Activated CD8-positive, alpha-beta memory T cell treated with anti-CD3 and anti-CD28 coated beads for 24 hours (primary cell): Measurements from ENCODE around the gene NCKAP5.
"Not testable (repeated sequence)": the region's sequence is repeated elsewhere in the genome, so short reads cannot be mapped to it uniquely, and the experiment has no call there.

Experiments used
- DNase-seq: peaks from one replicate; pipeline ENCODE4 v3.0.0-alpha.2; 2020

NCKAP5 gene

GRCh38 chr2:133248264-133248663, 320.0 kb downstream of the NCKAP5 start:
- no peak for DNase-seq

DNA sequence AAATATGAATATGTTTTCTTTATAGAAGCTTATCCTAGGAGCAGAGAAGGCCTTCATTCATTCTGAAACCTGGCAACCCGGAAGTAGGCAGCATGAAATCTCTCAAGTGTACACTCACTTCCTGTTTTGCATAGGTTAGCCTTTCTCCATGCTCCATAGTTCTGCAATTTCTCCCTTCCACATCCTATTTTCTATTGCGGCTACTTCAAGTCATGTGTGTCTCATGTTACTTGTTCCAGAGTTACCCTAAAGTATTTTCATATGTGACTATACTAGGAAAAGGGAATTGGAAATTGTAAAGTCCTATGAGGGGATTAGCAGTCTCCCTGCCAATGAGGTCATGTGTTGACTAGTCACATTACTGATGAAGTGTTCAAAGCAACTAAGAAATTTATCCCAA, 320.6 kb downstream of the NCKAP5 start:
- DNase-seq, result no peak

GRCh38 chr2:133241224-133241571, 327.1 kb downstream of the NCKAP5 start:
- no peak for DNase-seq

DNA sequence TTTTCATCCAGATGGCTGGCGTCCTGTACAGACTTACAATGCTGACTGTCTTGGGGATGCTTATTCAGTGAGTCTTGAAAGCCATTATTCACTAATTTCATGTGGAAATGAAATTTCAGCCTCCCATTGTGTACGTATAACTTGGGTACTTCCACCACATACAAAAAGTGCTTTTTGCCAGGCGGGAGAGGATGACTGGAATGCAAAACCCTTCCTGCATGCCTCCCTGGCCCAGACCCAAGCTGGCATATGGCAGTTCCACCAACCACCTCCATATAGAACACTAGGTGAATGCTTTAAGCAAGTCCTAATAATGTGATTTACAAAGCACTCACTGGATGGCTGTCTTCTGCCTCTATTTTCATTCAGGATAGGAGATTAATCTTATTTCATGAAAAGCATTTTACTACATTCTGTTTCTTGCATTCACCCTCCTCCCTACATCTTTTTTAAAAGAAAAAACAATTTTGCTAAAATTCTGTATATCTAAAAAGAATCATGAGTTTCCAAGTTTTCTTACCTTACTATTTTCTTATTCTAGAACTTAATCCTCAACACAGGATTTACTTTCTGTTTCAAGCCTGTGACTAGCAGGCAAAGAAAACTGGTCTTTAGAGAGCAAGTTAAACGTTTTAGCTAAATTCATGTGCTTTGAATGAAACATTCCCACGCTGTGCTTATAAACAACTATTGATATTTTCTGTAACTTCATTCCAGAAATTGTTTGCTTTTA, 327.6 kb downstream of the NCKAP5 start:
- DNase-seq, result no peak

DNA sequence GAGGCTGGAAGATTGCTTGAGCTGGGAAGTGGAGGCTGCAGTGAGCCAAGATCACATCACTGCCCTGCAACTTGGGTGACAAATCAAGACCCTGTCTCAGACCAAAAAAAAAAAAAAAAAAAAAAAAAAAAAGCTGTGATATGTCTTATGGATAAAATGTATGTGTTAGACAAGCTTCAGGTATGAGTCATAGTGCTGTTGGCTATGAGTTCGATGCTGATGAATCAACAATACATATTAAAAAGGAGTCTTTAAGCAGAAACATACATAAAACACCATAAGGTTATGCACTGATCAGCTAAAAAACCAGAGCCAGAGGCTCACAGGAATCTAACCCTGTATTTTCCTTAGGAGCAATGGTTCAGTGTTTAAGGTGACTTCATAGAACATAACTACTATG, 332.3 kb downstream of the NCKAP5 start:
- no peak for DNase-seq

DNA sequence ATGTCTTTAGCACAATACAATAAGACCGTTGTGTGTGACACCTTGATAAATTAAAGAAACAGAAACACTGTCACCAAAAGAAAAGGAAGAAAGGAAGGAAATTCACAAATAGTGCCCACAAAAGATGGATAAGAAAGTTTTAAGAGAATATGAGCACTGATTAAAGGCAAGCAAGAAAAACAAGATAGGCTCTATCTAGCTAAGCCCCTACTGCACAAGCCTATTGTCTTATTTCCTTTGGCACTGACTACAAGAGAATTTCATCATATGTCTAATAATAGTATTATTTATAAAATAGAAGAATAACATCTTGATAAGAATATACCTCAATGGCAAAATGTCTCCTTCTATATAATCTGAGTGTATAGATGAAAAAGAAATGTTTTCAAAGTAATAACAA, 335.7 kb downstream of the NCKAP5 start:
- no peak for DNase-seq

DNA sequence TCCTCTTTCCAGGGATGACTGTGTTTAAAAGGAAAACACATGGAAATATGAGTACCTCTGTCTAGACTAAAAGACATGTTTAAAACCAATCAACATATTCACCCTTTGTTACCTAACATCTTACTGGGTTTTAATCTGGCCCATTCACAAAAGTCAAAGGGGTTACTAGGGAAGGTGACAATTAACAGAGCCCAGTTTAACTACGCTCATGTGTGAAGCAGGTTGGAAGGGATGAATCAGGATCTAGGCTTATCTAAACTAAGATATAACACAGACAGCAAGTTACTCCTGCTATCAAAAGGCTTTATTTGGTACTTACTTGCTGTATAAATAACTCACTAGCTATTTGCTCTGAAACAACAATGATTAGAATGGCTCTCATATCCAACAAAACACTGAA, 337.0 kb downstream of the NCKAP5 start:
- no peak for DNase-seq

GRCh38 chr2:133229974-133230373, 338.3 kb downstream of the NCKAP5 start:
- no peak for DNase-seq

DNA sequence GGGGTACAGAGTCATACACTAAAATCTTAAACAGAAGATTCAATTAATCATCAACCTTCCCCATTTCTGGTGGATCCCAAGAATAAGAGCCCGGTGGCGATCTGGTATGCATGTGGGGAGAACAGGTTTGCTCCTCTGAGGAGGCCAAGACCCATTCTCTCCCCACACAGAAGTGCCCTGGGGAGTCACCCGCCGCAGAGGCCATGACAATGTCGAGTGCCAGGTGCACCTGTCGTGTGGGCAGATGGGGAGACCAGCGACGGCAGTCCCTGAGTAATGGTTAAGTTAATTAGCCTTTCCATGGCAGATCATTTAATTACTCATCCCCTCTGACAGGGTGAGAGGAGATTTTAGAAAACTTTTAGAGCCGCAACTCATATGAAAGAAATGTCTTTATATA, 345.0 kb downstream of the NCKAP5 start:
- no peak for DNase-seq

DNA sequence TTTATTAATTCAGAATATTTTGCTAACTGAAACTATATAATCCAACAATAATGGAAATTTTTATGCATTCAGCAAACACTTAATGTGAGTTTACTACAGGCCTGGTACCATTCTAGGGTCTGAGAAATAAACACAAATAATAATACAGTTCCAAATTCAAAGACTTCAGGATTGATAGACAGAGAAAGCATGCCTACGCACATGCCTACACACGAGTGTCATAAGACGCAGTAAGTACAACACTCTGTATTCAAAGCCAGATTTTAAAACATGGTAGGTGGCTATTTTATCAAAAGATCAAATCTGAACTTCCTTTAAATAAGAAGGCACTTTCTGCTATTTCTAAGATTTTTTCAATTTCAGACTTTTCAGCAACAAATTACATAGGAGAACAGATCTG, 346.9 kb downstream of the NCKAP5 start:
- DNase-seq, result no peak

GRCh38 chr2:133218204-133218603, 350.1 kb downstream of the NCKAP5 start:
- no peak for DNase-seq

GRCh38 chr2:133215477-133215876, 352.8 kb downstream of the NCKAP5 start:
- DNase-seq, result no peak

DNA sequence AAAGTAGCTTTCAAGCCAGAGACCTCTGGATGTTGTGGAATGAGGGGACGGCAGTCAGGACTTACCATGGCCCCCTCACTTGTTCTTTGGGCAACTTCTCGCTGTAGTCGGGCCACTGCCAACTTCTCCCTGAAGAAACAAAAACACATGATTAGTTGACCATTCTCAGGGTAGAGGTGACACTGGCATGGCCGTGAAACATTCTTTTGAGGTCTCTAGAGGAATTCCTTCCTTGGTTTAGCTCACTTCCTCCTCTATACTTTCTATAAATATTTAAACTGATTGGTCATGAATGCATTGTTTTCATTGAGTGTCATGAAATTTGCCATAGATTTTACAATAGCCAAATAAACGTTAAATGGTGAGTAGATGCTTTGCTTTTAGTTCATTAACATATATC, 354.6 kb downstream of the NCKAP5 start:
- no peak for DNase-seq

DNA sequence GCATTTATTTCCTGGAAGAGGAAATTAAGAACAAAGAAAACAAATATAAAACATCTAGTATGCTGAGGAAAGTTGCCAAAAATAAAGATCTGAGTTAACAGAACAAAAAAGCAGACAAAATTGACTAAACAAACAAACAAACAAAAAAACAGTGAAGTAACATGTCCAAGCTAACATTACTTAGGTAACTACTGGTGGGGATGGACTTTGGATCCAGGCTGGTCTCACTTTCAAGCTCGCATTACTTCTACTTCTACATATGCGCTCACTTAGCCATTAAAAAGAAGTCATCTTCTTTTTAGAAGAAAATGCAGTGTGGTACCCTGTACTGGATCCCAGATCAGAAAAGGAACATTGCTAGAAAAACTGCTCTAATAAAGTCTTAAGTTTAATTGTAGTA, 358.9 kb downstream of the NCKAP5 start:
- DNase-seq, result no peak

DNA sequence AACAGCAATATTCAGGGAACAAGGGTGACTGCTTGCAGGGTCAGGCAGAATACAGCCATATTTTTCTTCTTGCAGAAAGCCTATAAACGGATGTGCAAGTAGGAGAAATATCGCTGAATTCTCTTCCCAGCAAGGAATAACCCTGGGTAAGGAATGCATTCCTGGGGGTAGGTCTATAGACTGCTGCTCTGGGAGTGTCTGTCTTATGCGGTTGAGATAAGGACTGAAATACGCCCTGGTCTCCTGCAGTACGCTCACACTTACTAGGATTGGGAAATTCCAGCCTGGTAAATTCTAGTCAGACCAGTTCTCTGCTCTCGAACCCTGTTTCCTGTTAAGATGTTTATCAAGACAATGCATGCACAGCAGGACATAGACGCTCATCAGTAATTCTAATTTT, 361.6 kb downstream of the NCKAP5 start:
- not testable (repeated sequence) for DNase-seq

DNA sequence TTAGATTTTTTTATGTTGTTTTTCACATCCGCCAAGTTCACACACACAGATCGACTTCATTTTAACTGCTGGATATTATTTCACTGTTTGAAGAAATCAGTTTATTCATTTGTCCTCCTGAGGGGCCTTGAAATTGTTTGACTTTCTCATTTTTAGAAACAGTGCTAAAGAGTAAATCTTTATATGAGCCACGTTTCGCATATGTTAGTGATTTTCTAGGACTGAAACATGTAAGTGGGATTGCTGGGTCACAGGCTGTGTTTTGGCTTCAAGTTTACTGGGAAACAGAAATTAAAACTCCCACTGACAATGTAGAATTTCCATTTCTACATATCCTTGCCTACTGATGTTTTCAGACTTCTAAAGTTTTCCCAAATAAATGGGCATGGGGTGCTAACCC, 363.8 kb downstream of the NCKAP5 start:
- no peak for DNase-seq

- DNase-seq, result no peak
These were observed 367.4 kb downstream of the NCKAP5 start for GRCh38 chr2:133200684-133201421.

GRCh38 chr2:133198678-133199077, 369.6 kb downstream of the NCKAP5 start:
- DNase-seq, result no peak

GRCh38 chr2:133197156-133197555, 371.1 kb downstream of the NCKAP5 start:
- DNase-seq, result no peak

GRCh38 chr2:133194777-133195335, 373.4 kb downstream of the NCKAP5 start:
- no peak for DNase-seq

DNA sequence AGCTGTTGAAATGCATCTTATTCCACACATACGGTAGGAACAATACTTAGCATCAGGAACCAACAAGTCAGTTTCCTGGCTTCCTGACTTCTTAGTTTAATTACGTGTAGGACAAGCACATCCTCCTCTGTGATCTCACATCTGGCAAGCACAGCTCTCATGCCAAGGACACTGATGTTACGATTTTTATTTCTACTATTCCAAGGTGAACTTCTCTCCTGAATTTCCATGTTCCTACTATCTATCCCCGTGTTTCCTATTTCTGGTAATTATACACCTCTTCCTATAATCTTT, 374.0 kb downstream of the NCKAP5 start:
- DNase-seq, result no peak

DNA sequence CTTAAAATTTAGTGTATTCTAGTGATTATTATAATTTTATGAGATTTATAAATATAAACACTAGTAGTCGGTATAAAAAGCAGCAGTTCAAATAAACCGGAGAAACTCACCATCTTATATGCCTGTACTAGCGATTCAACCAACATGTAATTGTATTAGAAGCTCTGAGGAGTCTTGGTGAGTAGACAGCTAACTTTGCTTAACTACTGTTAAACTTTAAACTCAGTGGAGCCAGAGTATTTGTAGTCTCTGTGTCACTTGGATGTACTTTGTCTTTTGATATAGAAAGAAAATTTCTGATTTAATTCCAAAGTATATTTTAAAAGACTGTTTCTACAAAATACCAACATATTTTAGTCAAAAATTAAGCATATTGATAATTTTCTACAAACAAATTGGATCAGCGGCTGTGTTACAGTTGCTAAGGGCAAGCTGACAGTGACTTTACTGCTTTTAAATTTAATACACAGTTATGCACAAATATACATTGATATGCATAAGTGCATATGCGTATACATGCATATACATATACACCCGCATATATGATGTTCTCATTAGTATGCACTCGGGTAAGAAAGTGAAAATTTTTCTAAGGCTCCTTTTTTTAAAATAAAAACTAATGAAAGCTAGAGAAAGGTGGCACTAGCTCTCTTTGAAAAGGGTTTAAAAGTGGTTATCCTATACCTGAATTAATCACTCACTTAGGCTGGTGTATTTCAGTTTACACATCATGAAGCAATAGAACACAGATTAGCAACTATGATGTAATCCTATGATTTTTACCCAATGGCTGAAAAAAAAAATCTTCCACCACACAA, 374.5 kb downstream of the NCKAP5 start:
- DNase-seq, result no peak

DNA sequence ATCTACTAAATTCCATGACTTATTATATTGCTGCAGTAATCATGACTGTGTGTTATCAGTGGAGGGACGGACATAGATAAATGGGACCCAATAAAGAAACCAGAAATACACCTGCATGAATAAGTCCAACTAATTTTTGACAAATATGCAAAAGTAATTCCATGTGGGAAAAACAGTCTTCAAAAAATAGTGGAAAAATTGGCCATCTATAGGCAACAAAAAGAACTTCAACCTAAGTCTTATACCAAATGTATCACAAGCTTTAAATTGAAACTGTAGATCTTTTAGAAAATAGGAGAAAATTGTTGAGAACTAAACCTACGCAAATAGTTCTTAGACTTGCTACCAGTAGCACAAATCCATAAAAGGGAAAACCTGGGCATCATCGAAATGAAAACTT, 376.2 kb downstream of the NCKAP5 start:
- no peak for DNase-seq

DNA sequence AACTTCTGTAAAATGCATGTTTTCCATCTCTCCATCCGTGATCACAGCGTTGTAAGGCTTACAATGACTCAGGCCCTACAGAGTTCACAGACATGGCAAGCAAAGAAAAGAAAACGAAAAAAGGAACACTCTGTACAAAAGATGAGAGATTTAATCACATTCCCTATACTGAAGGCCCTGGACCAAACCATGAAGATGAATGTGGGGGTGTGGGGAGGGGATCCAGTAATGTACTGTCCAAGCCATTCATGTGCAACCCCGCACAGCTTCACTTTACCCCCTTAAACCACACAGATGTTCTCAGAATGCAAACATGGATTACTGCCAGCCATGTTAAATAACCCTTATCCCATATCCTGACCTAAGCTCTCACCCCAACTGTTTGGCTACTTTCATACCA, 391.1 kb downstream of the NCKAP5 start:
- DNase-seq, result no peak
